ENCODE results near the gene STARD5.

STARD5 gene

GRCh38 chr15:81311752-81312464, 12.0 kb downstream of the STARD5 start:
- DNase-seq: no peak

GRCh38 chr15:81310480-81310879, 13.5 kb downstream of the STARD5 start:
- no peak for DNase-seq

- DNase-seq: peak in 1 of 14 donors; percentile 43
These were observed 14.1 kb downstream of the STARD5 start for GRCh38 chr15:81309647-81310450.

- no peak for DNase-seq
These were observed 15.7 kb downstream of the STARD5 start for GRCh38 chr15:81308260-81308659.

GRCh38 chr15:81304226-81304625, 19.7 kb downstream of the STARD5 start:
- DNase-seq: peak in 4 of 14 donors; percentile 13 to 44 (median 24)

GRCh38 chr15:81303244-81304225, 20.4 kb downstream of the STARD5 start:
- peak in 1 of 14 donors; percentile 29 for DNase-seq

- DNase-seq: peak in 2 of 14 donors; percentile 13 to 16
These were observed 21.2 kb downstream of the STARD5 start for GRCh38 chr15:81302701-81303109.

- peak in 5 of 14 donors; percentile 21 to 53 (median 42) for DNase-seq
These were observed 22.0 kb downstream of the STARD5 start for GRCh38 chr15:81301815-81302399.

GRCh38 chr15:81301385-81301784, 22.6 kb downstream of the STARD5 start:
- DNase-seq: no peak

- no peak for DNase-seq
These were observed 24.2 kb downstream of the STARD5 start for GRCh38 chr15:81299630-81300273.

GRCh38 chr15:81299156-81299555, 24.8 kb downstream of the STARD5 start:
- no peak for DNase-seq

GRCh38 chr15:81298611-81299010, 25.3 kb downstream of the STARD5 start:
- DNase-seq: no peak

GRCh38 chr15:81297603-81298575, 26.1 kb downstream of the STARD5 start:
- no peak for DNase-seq

GRCh38 chr15:81297147-81297572, 26.8 kb downstream of the STARD5 start:
- DNase-seq: no peak

GRCh38 chr15:81296673-81297072, 27.3 kb downstream of the STARD5 start:
- peak in 8 of 14 donors; percentile 17 to 47 (median 28) for DNase-seq

- DNase-seq: no peak
These were observed 27.8 kb downstream of the STARD5 start for GRCh38 chr15:81296186-81296585.

- no peak for DNase-seq
These were observed 28.3 kb downstream of the STARD5 start for GRCh38 chr15:81295486-81296121.

- no peak for DNase-seq
These were observed 29.4 kb downstream of the STARD5 start for GRCh38 chr15:81294516-81294880.

- peak in 1 of 14 donors; percentile 28 for DNase-seq
These were observed 30.0 kb downstream of the STARD5 start for GRCh38 chr15:81293728-81294515.
